HG03175 (cell line): ENCODE data around the gene PRPH.
"Not testable (repeated sequence)": the region's sequence is repeated elsewhere in the genome, so short reads cannot be mapped to it uniquely, and the experiment has no call there.

Experiments used
- ATAC-seq: cut with Tn5 transposase; IDR thresholded peaks from one replicate; pipeline ENCODE4 v1.9.1; 2021; ENCODE audit warnings: mild to moderate bottlenecking, moderate library complexity; ENCODE audit not compliant: unreplicated experiment

PRPH gene

DNA sequence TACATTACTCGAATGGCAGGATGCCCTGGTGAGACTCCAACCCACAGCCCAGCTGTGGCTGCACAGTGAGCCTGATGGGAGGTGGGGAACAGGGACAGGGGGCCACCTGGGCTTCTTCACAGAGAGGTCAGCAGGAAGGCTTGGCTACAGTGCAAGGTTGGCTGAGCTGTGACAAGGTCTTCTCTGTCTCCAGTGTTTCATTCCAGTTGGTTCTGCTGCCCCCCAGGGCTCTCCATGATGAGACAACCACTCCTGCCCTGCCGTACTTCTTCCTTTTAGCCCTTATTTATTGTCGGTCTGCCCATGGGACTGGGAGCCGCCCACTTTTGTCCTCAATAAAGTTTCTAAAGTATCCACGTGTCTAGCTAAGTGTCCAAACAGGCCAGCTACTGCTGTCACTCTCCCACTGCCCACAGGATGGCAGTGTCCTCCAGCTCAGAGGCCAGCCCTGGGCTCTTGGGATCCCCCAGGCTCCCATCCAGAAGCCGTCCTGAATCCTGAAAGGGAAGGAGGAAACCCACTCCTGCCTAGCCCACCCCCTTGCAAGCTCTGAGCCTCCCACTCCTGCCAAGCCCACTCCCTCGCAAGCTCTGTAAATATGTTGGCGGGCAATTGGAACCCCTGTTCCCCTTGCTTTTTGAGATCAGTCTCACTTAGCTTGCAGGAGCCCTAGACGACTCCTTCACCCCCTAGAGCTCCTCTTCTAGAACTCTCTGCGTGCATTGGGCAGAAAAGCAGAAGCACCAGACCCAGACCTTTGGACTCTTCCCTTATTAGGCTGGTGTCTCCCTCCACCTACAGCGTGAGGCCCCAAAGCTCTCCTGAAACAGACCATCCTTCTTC, 36.7 kb downstream of the PRPH start:
- no peak for ATAC-seq

DNA sequence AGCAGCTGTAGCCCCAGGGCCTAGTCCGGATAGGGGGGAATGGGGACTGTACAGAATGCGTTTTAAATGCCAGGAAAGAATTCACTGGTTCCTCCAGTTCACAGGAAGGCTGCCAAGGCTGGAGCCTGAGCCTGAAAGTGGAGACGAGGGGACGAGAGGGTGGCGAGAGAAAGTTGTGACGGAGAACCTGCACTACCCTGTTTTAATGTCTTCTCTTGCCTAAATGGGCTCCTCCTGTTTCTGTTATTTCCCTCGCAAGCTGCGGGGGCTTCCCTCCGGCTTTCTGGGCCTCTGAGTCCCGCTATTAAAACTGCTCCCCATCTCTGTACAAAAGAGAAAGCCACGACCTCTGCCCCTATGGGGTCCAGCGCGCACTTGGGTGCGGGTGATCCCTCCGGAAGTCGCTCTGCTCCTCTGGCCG, 37.5 kb downstream of the PRPH start:
- ATAC-seq, result no peak

DNA sequence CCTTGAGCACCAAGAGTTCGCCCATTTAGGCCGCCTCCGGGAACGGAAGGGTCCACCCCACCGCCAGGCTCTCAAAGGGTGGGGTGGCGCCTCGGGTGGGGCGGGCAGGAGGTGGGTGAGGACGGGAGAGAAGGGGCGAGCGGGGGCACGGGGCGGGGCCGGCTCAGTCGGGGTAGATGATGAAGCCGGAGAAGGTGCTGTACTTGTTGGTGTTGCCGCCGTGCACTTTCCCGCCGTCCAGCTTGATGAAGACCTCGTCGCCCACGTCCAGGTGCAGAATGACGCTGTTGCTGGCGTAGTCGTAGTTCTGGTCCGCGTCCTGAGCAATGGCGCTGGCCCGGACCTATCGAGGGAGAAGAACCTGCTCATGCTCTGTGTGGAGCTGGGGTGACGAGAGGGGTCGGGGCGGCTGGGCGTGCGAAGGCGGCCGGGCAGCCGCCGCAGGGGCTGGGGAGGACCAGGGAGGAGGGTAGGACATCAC, 38.0 kb downstream of the PRPH start:
- no peak for ATAC-seq

DNA sequence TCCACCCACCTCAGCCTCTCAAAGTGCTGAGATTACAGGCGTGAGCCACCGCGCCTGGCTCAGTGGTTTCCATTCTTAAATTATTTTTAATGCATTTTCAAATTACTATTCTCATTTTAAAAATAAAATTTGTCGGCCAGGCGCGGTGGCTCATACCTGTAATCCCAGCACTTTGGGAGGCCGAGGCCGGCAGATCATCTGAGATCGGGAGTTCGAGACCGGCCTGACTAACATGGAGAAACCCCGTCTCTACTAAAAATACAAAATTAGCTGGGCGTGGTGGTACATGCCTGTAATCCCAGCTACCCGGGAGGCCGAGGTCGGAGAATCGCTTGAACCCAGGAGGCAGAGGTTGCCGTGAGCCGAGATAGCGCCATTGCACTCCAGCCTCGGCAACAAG, 38.8 kb downstream of the PRPH start:
- ATAC-seq, result not testable (repeated sequence)

DNA sequence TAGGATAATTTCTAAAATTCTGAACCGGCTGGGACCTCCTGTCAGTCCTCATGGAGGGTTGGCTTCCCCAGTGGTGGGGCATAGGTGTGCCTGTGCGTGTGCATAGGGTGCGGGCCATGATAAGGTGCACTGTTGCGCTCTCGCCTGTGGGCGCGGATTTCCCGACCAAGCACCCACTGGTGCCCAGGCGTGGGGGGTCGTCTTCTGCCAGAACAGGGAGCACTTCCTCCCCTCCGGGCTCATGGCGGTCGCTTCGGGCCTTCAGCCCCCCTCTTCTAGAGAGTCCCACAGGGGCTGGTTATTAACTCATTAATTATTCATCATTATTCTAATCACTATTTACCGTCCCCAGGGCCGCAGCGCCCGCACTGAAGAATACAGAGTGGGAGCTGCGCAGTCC, 39.3 kb downstream of the PRPH start:
- no peak for ATAC-seq

DNA sequence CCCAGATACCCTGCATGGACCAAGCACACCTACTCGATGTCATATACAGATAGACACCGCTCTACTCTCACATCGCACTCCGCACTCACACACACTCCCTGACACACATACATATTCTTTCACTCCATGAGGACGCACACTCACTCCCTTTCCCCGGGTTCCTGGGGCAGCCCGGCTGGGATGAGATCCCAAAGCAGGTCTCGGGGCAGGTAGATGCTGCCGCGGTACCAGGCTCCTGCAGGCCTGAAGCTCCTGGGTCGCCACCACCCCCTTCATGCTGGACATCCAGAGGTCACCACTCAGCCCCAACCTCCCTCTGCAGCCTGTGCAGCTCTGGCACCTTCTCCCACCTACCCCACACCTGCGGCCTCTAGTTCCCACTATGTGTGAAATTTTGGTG, 39.7 kb downstream of the PRPH start:
- no peak for ATAC-seq

DNA sequence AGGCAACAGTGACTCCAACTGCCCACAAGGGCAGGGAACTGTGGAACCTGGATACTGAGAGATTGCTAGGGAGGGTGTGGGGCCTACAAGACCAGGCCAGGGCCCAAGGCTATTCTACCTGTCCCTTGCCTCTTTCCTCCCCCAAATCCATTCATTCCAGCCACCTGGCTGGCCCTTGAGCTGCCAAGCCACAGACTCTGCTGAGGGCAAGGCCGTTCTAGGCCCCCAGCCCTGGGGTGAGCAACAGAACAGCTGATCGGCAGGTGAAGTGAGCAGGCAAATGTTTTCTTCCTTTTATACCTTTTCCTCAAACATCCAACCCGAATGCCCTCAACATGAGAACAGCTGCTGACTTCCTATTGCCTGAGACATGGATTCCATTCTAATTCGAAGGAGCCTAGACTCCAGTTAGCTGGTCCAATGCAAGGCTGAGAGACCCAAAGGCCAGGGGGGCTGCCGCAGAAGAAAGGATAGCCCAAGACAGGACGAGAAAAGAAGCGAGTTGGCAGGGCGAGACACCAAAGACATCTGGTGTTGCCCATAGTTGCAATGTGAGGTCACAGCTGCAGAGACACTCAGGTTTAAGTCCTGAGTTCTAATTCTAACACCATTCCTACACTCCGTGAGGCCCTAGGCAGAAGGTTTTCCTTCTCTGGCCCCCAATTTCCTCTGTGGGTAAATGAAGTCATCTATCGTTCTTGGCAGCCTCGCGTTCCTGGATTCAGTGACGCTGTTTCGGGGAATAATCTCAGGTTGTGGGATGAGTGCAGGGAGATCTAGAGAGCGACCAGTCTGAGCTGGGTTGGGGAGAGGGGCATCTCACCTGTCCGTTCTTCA, 40.4 kb downstream of the PRPH start:
- ATAC-seq, result no peak

DNA sequence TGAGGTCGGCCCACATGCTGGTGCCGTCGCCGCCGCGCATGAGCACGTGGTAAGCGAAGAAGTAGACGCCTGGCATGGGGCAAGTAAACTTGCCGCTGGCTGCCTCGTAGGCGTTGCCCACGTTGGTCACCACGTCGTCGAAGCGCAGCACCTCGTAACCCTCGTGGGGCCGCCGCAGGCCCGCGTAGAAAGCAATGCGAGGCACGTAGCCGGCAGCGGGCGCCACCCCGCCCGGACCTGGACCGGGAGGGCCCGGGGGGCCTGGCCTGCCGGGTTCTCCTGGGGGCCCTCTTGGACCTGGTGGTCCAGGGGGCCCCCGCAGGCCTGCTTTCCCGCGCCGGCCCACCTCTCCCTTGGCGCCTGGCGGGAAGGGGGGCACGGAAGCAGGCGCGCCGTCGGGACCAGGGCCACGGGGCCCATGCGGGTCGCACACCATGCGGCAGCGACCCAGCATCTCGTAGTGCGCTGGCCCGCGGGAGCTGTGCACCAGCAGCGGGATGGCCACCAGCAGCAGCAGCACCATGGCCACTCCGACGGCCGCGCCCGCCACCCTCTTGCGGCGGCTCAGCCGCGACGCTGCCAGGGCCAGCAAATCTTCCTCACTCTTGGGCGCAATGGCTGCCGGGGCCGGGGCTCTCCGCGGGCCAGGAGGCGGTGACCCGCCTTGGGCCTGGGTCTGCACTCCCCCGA, 41.2 kb downstream of the PRPH start:
- ATAC-seq, result no peak

DNA sequence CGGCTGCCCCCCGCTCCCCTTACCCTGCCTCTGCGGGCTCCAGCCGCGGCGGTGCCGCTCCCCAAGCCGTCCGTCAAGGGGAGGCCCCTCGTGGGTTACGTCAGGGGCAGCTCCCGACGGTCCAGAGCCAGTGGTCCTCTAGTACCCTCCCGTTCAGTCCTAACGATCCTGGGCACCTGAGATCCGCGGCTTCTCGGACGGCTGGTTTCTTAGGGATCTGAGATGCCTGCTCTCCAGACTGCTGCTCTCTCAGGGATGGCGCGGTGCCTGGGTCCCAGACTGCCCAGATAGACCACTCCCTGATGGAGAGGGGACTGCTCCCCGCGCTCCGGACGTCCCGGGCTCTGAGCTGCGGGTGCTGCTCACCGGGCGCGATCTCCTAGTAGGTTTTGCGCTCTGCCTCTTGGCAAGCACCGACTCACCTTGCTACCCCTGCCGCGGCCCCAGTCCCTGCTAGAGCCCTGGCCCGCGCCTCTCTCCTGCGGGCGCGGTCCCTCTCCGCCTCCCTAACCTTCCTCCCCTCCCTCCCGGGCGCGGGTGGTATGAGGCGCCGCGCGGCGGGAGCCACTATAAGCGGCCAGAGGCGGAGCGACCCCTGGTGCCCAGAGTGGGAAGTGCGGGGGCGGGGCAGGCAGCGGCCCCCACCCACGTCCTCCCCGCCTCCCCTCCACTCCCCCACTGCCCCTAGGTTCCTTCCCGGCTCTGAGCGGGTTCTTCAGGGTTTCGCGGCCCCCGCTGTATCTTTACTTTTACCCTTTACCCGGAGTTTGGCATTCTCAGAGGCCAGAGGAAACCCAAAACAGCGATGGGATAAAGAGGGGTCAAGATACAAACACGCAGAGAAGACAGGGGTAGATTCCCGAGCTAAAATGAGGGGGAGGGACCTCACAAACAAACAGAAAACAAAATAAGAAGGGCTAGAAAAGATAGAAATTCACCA, 42.0 kb downstream of the PRPH start, which contains the start of gene C1QL4:
TSS of gene C1QL4 (minus strand) at position 544 of the 940 bp plus-strand sequence. CDS start 711 bp downstream, outside the sequence.
- ATAC-seq, result peak; percentile 66

DNA sequence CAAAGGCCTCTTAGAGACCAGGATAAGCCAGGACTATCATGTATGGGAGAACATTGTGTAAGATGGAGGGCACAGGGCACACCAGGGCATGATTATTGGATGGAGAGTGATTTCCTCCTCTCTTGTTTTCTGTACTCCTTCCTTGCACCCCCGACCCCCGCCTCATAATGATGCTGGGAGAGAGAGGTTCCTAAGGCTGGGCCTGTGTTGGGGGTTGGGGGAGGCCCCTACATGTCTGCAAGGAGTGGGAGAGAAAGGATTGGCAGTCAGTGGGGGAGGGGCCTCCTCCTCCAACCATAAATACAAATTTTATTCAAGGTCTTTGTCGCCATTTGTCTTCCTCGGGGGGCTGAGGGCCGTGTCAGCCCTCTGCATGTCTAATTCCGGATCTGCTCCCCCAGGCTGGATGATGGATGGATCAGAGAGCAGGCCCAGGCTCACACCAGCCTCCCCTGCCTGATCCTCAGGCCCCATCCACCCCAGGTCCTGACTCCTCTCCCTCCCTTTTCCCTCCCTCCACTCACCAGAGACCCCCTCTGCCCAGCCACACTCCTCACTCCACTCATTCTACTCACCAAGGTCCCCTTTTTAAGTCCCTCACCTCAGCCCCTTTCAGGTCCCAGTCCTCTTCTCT, 44.0 kb downstream of the PRPH start:
- no peak for ATAC-seq

DNA sequence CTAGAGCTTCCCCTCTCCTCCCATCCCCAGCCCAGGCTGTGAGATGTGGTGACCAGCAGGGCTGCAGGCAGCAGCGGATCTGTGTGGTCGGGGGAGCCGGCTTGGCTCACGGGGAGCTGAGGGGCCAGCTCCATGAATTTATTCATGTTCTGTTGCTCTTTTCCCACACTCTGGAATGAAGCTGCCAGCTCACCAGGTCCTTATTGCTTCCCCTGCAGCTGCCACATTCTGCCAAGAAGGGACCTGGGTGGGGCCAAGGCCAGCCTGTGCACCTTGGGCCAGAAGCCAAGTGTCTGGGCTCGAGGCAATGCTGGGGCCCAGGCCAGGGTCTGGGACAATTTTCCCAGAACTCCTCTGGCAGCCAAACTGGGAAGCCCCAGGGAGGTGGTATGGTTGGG, 44.5 kb downstream of the PRPH start:
- no peak for ATAC-seq

DNA sequence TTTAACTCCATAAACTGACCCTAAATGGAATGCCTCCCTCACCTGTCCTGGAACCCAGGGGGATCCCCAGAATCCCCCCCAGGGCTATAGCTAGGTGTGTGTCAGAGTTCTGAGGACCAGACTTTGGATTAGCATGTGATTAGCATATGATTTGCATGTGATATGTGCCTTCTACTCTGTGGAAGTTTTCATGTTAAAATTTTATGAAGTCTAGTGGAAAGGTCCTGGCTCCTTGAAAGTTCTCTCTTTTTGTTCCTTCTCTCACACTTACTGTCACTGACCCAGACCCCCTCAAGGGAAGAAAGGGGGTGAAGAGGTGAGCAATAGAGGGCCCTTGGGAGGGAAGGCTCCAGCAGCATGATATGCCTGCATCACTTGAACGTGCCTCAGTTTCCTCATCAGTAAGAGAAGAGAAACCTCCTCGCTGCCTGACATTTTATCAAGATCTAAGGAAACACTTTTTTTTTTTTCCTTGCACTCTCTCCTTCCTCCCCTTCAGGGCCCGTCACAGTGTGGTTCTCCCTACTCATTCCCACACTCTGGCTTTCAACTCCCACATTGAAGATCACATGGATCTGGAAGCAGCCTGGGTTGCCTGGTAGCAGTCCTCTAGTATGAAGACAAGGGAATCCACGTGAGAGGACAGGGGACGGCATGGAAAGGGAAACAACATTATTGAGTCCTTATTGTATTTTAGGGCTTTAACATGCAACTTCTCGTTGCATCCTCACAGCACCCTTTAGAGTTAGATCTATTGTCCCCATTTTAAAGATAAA, 45.3 kb downstream of the PRPH start:
- no peak for ATAC-seq

DNA sequence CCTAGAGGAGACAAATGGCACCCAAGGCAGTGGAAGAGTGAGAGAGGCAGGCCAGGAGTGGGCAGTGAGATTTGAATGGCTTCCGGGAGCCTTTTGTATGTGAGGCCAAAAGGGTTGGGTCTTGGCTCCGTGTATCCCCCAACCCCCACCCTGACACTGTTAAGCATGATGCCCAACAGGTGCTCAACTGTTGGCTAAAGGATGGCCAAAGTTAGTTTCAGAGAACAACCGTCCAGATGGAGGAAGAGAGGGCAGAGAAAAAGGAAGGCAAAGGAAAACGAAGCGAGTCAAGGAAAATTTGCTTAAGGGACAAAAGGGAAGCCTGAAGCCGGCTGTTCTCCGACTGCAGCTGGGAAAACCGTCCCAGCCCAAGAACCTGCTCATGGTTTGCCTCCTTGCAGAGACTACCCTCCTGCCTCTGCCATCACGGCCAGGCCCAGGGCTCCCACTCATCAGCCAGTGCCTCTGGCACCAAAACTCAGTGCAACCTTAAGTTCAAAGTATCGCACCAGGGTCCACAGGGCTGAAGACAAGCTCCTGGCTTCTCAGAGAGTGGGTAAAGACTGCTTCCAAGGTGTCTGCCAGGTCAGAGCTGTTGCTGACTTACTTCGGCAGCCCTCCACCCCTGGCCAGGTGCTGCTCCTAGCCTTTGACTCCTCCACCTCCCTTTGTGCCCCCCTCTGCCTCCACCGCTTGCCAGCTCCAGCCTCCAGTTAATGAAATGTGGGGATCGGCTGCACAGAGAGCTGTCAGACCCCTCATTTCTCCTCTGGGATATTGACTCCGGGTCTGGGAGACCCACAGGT, 46.2 kb downstream of the PRPH start:
- no peak for ATAC-seq

DNA sequence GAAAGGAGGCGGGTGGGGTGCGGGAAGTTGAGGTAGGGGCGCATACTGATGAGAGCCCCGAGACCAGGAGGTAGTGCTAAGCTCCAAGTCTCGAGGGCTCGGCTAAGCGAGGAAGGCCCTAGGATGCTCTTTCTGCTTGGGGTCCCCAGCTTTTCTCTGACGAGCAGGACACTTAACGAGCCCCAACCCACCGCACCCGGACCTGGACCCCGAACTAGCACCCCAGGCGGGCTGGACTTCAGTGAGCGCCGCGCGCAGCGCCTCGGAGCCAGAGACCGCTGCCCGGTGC, 46.8 kb downstream of the PRPH start:
- no peak for ATAC-seq

DNA sequence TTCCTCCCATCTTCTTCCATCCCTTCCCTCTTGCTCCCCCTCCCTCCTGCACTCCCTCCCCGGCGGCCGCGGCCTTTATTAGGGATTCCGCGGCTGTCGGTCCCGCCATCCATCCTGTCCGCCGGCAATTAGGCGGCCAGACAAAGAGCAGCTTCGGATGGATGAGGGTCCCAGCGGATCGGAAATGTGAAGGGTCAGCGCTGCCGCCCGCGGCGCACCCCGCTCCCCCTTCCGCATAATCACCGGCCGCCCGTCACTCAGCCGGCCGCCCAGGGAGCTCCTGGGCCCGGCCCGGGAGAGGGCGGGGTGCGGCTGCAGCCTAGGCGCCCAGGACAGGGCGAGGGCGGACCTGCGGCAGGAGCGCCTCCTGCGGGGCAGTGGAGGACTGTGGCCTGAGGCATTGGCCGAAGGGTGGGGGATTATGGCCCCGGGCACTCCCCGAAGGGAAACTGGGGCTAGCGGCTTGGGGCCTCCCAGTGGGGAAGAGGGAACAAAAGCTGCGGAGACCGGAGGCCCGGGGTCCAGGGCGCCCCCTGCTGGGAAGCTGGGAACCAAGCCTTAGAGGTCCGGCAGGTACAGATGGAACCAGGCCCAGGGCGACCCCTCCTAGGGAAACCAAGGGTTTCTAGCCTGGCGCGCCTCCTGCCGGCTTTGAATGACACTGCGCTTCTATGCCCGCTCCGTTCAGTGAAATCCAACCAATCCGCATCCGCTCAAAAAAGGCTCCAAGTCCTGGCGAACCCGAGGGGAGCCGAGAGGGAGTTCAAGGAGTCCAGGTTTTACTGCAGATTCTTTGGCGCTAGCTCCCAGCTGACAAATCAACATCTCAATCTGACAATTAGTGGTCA, 47.3 kb downstream of the PRPH start:
- peak; percentile 61 for ATAC-seq

DNA sequence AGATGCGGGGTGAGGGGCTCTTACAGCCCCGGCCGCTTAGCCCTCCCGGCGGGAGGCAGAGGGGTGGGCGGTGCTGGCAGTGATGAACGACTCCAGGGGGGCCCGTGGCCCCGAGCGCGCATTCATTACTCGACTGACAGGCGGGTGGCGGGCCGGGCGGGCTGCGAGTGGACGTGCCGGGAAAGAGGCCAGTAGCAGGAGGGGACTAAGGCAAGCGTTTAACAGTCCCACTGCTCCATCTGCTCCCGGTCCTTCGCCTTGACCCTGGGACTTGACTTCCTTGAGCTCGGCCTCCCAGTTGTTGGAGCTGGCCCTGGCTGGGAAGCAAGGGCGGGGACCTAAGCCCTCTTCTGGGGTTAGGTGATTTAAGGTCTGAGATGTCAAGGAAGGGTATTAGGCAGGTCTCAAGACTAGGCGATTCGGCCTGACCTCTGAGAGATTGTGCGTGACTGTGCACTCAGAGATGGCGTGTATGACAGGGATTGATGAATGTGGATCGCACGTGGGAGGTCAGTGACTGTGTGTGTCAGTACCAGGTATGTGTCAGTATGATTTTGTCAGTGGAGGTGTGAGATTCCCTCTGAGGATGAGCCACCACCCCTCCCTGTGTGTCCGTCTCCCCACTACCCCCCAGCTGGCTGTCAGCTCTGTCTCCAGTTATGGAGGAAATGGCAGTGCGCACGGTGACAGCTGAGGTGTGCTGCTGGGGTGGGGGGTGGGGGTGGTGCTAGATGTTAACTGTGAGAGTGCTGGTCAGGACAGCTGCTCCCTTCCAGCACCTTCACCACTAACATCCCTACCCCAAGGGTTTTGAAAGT, 48.2 kb downstream of the PRPH start:
- no peak for ATAC-seq
